ENCODE data around the gene PTGES3.
A peak's percentile ranks its signal among the peaks of the same experiment; 100 is the strongest.
"Not testable (repeated sequence)": the region's sequence is repeated elsewhere in the genome, so short reads cannot be mapped to it uniquely, and the experiment has no call there.

The PTGES3 gene

GRCh38 chr12:56648023-56648422 lies 40.1 kb downstream of the PTGES3 start:
- not testable (repeated sequence) for H3K4ac ChIP-seq (ENCODE audit: low read depth, low read length); H3K79me1 ChIP-seq (ENCODE audit: low read length); H3K27ac ChIP-seq (ENCODE audit: low read depth, low read length); H2BK5ac ChIP-seq (ENCODE audit: low read length); H4K5ac ChIP-seq (ENCODE audit: low read length); H4K8ac ChIP-seq (ENCODE audit: low read depth, low read length); DNase-seq; H3K9ac ChIP-seq (ENCODE audit: low read length); H2BK120ac ChIP-seq (ENCODE audit: low read depth, low read length); H2BK15ac ChIP-seq (replicated peaks; ENCODE audit: low read depth); H3K4me1 ChIP-seq (ENCODE audit: control insufficient read depth, low read depth, low read length); H2AK5ac ChIP-seq (ENCODE audit: low read length); H3K56ac ChIP-seq (ENCODE audit: low read length); H3K4me2 ChIP-seq (ENCODE audit: low read length); H3K36me3 ChIP-seq (ENCODE audit: control insufficient read depth, insufficient read depth, low read length); H3K18ac ChIP-seq (ENCODE audit: low read length); H3K4me3 ChIP-seq (ENCODE audit: low read length); H3K23ac ChIP-seq (ENCODE audit: low read length); H3K27me3 ChIP-seq (ENCODE audit: insufficient read depth, low read length, poor library complexity)
- whole genome bisulfite sequencing (ENCODE audit: extremely low coverage, insufficient coverage, low lambda C conversion rate): no CpG with 5 or more reads among the region's 9 CpGs
- peaks cover 25% of the 10 kb centered on the region for H3K79me2 ChIP-seq (ENCODE audit: control insufficient read depth, insufficient read depth, low read length)

GRCh38 chr12:56645717-56646446 lies 42.2 kb downstream of the PTGES3 start, which contains the start of gene ATP5F1B:
TSS of gene ATP5F1B (minus strand) at chr12:56645984. CDS start at chr12:56645963, 21 bp downstream.
- H3K9ac ChIP-seq (ENCODE audit: low read length): peak within 1 kb of the TSS; percentile 97
- H3K79me1 ChIP-seq (ENCODE audit: low read length): peaks cover 9% of the 10 kb centered on the region
- no peak within 1 kb of the TSS for H4K5ac ChIP-seq (ENCODE audit: low read length)
- H3K27ac ChIP-seq (ENCODE audit: low read depth, low read length): peak within 1 kb of the TSS; percentile 49
- peaks cover 2% of the 10 kb centered on the region for H3K4me1 ChIP-seq (ENCODE audit: control insufficient read depth, low read depth, low read length)
- peaks cover 10% of the 10 kb centered on the region for H3K36me3 ChIP-seq (ENCODE audit: control insufficient read depth, insufficient read depth, low read length)
- peak within 1 kb of the TSS; percentile 93 for H3K4me2 ChIP-seq (ENCODE audit: low read length)
- H3K23ac ChIP-seq (ENCODE audit: low read length): no peak within 1 kb of the TSS
- peak within 1 kb of the TSS; percentile 92 for H3K4ac ChIP-seq (ENCODE audit: low read depth, low read length)
- peaks cover 27% of the 10 kb centered on the region for H3K79me2 ChIP-seq (ENCODE audit: control insufficient read depth, insufficient read depth, low read length)
- peak; percentile 100 for DNase-seq
- peak within 1 kb of the TSS; percentile 95 for H3K4me3 ChIP-seq (ENCODE audit: low read length)
- peak within 1 kb of the TSS; percentile 20 for H2AK5ac ChIP-seq (ENCODE audit: low read length)
- H3K18ac ChIP-seq (ENCODE audit: low read length): peak within 1 kb of the TSS; percentile 78
- H2BK5ac ChIP-seq (ENCODE audit: low read length): peak within 1 kb of the TSS; percentile 48
- no peak within 1 kb of the TSS for H4K8ac ChIP-seq (ENCODE audit: low read depth, low read length)
- no CpG with 5 or more reads among the region's 39 CpGs for WGBS (ENCODE audit: extremely low coverage, insufficient coverage, low lambda C conversion rate)
- no peaks in the 10 kb centered on the region for H3K27me3 ChIP-seq (ENCODE audit: insufficient read depth, low read length, poor library complexity)
- H3K56ac ChIP-seq (ENCODE audit: low read length): peak within 1 kb of the TSS; percentile 96
- no peak within 1 kb of the TSS for H2BK15ac ChIP-seq (replicated peaks; ENCODE audit: low read depth)
- no peak within 1 kb of the TSS for H2BK120ac ChIP-seq (ENCODE audit: low read depth, low read length)

GRCh38 chr12:56645201-56645716 lies 42.8 kb downstream of the PTGES3 start:
- no peak overlapping the region for H4K5ac ChIP-seq (ENCODE audit: low read length)
- H3K4me1 ChIP-seq (ENCODE audit: control insufficient read depth, low read depth, low read length): peaks cover 2% of the 10 kb centered on the region
- peak overlapping the region; percentile 96 for H3K56ac ChIP-seq (ENCODE audit: low read length)
- H3K23ac ChIP-seq (ENCODE audit: low read length): no peak overlapping the region
- H3K27me3 ChIP-seq (ENCODE audit: insufficient read depth, low read length, poor library complexity): no peaks in the 10 kb centered on the region
- peak overlapping the region; percentile 97 for H3K9ac ChIP-seq (ENCODE audit: low read length)
- no peak overlapping the region for H2BK120ac ChIP-seq (ENCODE audit: low read depth, low read length)
- H3K79me2 ChIP-seq (ENCODE audit: control insufficient read depth, insufficient read depth, low read length): peaks cover 27% of the 10 kb centered on the region
- H2AK5ac ChIP-seq (ENCODE audit: low read length): peak overlapping the region; percentile 20
- H3K27ac ChIP-seq (ENCODE audit: low read depth, low read length): peak overlapping the region; percentile 34
- no peak overlapping the region for H2BK15ac ChIP-seq (replicated peaks; ENCODE audit: low read depth)
- peak overlapping the region; percentile 93 for H3K4me2 ChIP-seq (ENCODE audit: low read length)
- H4K8ac ChIP-seq (ENCODE audit: low read depth, low read length): no peak overlapping the region
- peak overlapping the region; percentile 92 for H3K4ac ChIP-seq (ENCODE audit: low read depth, low read length)
- H3K79me1 ChIP-seq (ENCODE audit: low read length): peaks cover 9% of the 10 kb centered on the region
- H3K36me3 ChIP-seq (ENCODE audit: control insufficient read depth, insufficient read depth, low read length): peaks cover 10% of the 10 kb centered on the region
- DNase-seq: peak; percentile 34
- peak overlapping the region; percentile 78 for H3K18ac ChIP-seq (ENCODE audit: low read length)
- peak overlapping the region; percentile 95 for H3K4me3 ChIP-seq (ENCODE audit: low read length)
- WGBS (ENCODE audit: extremely low coverage, insufficient coverage, low lambda C conversion rate): no CpG with 5 or more reads among the region's 29 CpGs
- H2BK5ac ChIP-seq (ENCODE audit: low read length): peak overlapping the region; percentile 48

GRCh38 chr12:56644654-56645053 lies 43.4 kb downstream of the PTGES3 start:
- Histone ChIP-seq H3K4me1 (ENCODE audit: control insufficient read depth, low read depth, low read length) (peaks cover 2% of the 10 kb centered on the region), H3K79me2 (ENCODE audit: control insufficient read depth, insufficient read depth, low read length) (peaks cover 27% of the 10 kb centered on the region), H3K27me3 (ENCODE audit: insufficient read depth, low read length, poor library complexity) (no peaks in the 10 kb centered on the region), H4K8ac (ENCODE audit: low read depth, low read length) (no peak overlapping the region), H3K56ac (ENCODE audit: low read length) (peak overlapping the region; percentile 96), H3K27ac (ENCODE audit: low read depth, low read length) (no peak overlapping the region), H4K5ac (ENCODE audit: low read length) (no peak overlapping the region), H3K4ac (ENCODE audit: low read depth, low read length) (no peak overlapping the region), H3K4me3 (ENCODE audit: low read length) (peak overlapping the region; percentile 95), H3K23ac (ENCODE audit: low read length) (no peak overlapping the region), H2BK5ac (ENCODE audit: low read length) (no peak overlapping the region), H3K36me3 (ENCODE audit: control insufficient read depth, insufficient read depth, low read length) (peaks cover 14% of the 10 kb centered on the region), H3K79me1 (ENCODE audit: low read length) (peaks cover 12% of the 10 kb centered on the region), H2BK15ac (replicated peaks; ENCODE audit: low read depth) (no peak overlapping the region), H3K4me2 (ENCODE audit: low read length) (peak overlapping the region; percentile 93), H2BK120ac (ENCODE audit: low read depth, low read length) (no peak overlapping the region), H2AK5ac (ENCODE audit: low read length) (no peak overlapping the region), H3K9ac (ENCODE audit: low read length) (peak overlapping the region; percentile 97), H3K18ac (ENCODE audit: low read length) (no peak overlapping the region)
- DNase-seq: no peak
- WGBS (ENCODE audit: extremely low coverage, insufficient coverage, low lambda C conversion rate): no CpG with 5 or more reads among the region's 4 CpGs

- DNase-seq: no peak
- no peak overlapping the region for H2BK15ac ChIP-seq (replicated peaks; ENCODE audit: low read depth)
- H3K79me1 ChIP-seq (ENCODE audit: low read length): peaks cover 12% of the 10 kb centered on the region
- H3K9ac ChIP-seq (ENCODE audit: low read length): no peak overlapping the region
- H3K4me3 ChIP-seq (ENCODE audit: low read length): no peak overlapping the region
- peaks cover 3% of the 10 kb centered on the region for H3K4me1 ChIP-seq (ENCODE audit: control insufficient read depth, low read depth, low read length)
- H3K4me2 ChIP-seq (ENCODE audit: low read length): no peak overlapping the region
- no peak overlapping the region for H4K5ac ChIP-seq (ENCODE audit: low read length)
- peaks cover 27% of the 10 kb centered on the region for H3K79me2 ChIP-seq (ENCODE audit: control insufficient read depth, insufficient read depth, low read length)
- peaks cover 22% of the 10 kb centered on the region for H3K36me3 ChIP-seq (ENCODE audit: control insufficient read depth, insufficient read depth, low read length)
- H4K8ac ChIP-seq (ENCODE audit: low read depth, low read length): no peak overlapping the region
- no CpG with 5 or more reads among the region's 6 CpGs for WGBS (ENCODE audit: extremely low coverage, insufficient coverage, low lambda C conversion rate)
- no peak overlapping the region for H3K4ac ChIP-seq (ENCODE audit: low read depth, low read length)
- no peak overlapping the region for H3K27ac ChIP-seq (ENCODE audit: low read depth, low read length)
- H3K56ac ChIP-seq (ENCODE audit: low read length): no peak overlapping the region
- no peak overlapping the region for H2BK5ac ChIP-seq (ENCODE audit: low read length)
- H2BK120ac ChIP-seq (ENCODE audit: low read depth, low read length): no peak overlapping the region
- H3K23ac ChIP-seq (ENCODE audit: low read length): no peak overlapping the region
- H3K18ac ChIP-seq (ENCODE audit: low read length): no peak overlapping the region
- no peak overlapping the region for H2AK5ac ChIP-seq (ENCODE audit: low read length)
- H3K27me3 ChIP-seq (ENCODE audit: insufficient read depth, low read length, poor library complexity): no peaks in the 10 kb centered on the region
These were observed 46.9 kb downstream of the PTGES3 start for GRCh38 chr12:56641219-56641618.

Measured in mesendoderm (in vitro differentiated cells).